HG02884 (cell line): ENCODE data around the gene BPIFB2.

Experiments
- ATAC-seq: cut with Tn5 transposase; IDR thresholded peaks from one replicate; pipeline ENCODE4 v1.9.1; 2021; ENCODE audit warnings: mild to moderate bottlenecking, moderate library complexity; ENCODE audit not compliant: unreplicated experiment

The BPIFB2 gene

GRCh38 chr20:32984196-32984595, 23.3 kb upstream of the BPIFB2 start:
- ATAC-seq: no peak

DNA sequence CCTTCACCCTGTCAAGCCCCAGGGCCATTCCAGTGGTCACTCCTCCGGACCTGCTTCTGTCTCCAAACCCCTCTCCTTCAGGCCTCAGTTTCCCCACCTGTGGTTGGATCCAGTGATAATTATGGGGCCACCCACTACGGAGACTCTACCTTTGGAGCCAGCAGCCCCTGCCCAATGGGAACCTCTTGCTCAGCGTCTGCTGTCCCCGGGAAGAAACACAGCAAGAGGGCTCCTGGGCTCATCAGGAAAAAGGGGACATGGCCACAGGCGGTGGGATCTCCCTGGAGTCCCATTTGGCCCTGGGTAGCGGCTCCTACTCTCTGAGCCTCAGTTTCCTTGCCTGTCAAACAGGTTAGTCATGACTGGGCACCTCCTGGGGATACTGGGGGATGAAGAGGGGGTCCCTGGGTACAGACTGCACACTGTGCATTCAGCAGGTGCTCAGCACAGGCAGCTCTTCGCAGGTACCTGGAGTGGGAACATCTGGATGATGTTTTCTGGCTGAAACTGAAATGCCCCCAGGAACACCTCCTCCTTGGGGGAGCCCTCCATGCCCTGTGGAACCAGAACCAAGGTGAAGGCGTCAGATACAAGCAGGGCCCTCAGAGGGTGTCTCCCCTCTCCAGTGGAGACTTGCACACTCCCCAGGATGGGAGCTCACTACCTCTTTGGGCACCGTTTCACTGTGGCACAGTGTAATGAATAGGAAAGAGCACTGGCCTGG, 22.7 kb upstream of the BPIFB2 start:
- no peak for ATAC-seq

GRCh38 chr20:32985596-32985995, 21.9 kb upstream of the BPIFB2 start:
- no peak for ATAC-seq

GRCh38 chr20:32986331-32986966, 21.1 kb upstream of the BPIFB2 start:
- no peak for ATAC-seq

- no peak for ATAC-seq
Observed at GRCh38 chr20:32987044-32987825, 20.3 kb upstream of the BPIFB2 start.

- no peak for ATAC-seq
Observed at GRCh38 chr20:32988008-32988407, 19.5 kb upstream of the BPIFB2 start.

GRCh38 chr20:32989507-32990283, 17.8 kb upstream of the BPIFB2 start:
- no peak for ATAC-seq

- no peak for ATAC-seq
Observed at GRCh38 chr20:32990426-32990825, 17.1 kb upstream of the BPIFB2 start.

- ATAC-seq: no peak
Observed at GRCh38 chr20:32991383-32991782, 16.1 kb upstream of the BPIFB2 start.

- ATAC-seq: no peak
Observed at GRCh38 chr20:32991792-32992641, 15.5 kb upstream of the BPIFB2 start.

GRCh38 chr20:32993496-32994050, 13.9 kb upstream of the BPIFB2 start:
- no peak for ATAC-seq

DNA sequence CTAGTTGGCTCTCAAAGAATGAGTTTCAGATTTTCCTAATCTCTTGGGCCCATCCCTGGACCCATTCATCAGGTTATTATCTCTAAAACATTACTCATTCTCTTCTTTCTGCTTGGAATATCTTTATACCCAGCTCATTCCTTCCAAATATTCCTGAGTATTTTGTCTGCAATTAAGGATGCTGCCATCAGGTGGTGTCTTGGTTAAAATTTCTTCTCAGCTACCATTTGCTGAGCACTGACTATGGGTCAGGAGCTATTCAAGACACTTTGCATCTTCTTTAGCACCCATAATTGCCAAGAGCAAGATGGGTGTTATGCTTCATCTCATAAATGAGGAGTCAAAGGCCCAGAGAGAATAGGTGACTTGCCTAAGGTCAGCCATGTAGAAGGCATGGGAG, 11.7 kb upstream of the BPIFB2 start:
- no peak for ATAC-seq

DNA sequence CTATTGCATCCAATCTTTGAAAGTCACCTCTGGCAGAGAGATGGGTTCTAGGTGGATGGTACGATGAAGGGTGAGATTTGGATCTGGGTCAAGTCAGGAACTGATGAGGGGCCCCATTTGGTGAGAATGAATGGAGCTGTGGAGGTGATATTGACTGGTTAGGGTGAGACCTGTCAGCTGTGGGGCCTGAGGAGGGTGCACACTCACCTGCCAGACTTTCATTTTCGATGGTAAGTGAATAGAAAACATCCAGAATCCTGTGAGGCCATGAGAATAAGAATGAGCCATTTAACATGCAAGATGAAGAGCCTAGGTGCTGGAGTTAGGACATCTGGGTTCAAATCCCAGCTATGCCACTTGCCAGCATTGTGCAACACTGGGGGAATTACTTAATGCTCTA, 10.1 kb upstream of the BPIFB2 start:
- ATAC-seq: no peak

- ATAC-seq: no peak
Observed at GRCh38 chr20:32999603-33000250, 7.8 kb upstream of the BPIFB2 start.

DNA sequence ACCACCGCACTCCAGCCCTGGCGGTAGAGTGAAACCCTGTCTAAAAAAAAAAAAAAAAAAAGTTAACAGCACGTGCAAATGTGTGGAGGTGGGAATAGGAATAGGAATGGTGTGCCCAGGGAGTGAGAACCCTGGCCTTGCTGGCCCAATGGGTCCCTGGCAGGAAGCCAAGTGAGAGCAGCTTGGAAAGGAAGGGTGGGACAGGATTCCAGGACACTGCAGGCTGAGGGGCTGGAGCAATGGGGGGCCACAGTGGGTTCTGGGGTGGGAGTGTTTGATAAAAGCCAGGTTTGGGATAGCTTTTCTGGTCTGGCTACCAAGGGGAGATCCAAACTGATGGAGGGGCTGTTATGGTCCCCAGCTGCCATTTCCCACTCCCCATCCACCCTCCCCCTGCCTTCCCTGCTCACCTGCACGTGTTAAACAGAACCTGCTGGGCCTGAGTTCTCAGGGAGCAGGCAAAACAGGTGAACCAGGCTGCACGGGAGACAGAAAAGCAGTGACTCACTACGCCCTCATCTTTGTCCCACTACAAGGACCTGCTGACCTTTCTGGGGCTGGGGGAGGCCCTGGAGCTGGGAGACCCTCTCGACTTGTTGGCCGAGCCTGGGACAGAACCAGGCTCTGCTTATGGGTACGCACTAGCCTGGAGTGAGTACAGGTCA, 6.6 kb upstream of the BPIFB2 start:
- ATAC-seq: no peak

DNA sequence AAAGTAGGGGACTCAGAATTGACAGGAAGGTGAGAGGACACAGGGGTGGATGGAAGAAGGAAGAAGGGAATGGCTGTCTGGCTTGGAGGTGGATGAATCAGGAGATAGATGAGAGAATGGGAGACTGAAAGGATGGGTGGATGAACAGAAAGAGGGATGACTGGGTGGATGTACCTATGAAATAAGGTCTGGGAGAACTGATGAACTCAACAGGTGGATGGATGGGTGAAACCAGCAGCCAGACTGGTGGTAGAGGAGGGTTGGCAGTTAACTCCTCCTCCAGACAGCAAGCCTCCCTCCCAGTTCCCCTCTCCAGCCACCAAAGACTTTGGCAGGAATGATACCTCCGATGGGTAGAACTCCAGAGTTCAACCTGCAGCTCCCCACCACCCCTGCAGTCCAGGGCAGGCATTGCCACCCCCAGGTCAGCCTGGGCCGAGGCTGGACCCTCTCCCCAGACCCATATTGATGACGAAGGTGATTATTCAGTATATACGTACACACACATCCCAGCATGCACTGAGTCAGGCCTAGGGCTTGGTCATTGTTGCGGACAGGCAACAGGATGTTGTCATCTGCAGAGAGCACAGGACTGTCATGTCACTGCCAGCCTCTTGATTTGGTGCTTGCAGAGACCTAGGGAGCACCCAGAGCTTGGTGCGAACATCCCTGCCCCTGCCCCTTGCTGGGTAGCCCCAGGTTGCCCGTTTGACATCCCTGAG, 5.3 kb upstream of the BPIFB2 start:
- ATAC-seq: no peak

DNA sequence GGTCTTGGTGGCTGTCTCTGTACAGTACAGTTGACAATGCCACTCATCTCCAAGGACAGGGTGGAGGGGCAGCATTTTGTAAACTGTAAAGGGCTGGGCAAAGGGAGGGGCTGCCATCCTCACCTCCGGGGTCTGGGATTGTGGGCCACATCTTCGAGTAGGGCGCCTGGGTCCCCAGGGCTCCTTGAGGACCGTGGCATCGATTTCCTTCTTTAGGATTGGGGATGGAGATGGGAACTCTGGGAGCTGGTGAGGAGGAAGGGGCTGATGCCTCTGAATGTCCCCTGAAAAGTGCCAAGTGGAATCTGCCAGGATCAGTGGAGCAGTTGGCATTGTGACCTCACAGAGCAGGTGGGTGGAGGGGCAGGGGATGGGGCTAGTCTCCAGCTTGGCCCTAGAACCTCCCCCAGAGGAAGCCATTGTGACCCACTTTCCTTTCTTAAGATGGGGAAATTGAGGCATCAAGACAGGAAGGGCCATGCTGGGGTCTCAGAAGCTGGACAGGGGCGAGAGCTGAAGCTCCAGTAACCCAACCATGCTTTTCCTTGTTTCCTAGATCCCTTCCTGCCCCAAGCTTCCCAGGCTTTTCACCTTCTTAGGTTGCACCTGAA, 3.3 kb upstream of the BPIFB2 start, which contains the start of gene SUN5:
Gene SUN5 (minus strand): TSS at position 293 of the 611 bp plus-strand sequence. CDS start 93 bp downstream, at position 200.
- ATAC-seq: no peak

DNA sequence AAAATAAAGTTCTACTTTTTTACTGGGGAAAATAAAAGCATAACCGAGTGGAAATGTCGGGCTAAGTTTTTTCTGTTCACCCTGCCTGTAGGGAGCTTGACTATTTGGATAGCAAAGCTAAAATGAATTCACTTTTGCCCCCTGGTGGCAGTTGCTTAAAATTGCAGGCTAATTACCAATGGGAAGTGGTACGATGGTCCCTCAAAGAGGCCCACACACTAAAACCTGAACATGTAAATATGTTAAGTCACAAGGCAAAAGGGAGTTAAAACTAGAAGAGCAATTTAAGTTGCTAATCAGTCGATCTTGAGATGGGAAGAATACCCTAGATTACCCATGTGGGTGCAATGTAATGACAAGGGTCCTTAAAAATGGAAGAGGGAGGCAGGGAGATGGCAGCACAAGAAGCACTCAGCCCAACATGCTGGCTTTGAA, 2.4 kb upstream of the BPIFB2 start:
- no peak for ATAC-seq
